GM12878 (cell line): ENCODE data around the gene CYBB. TPM values are rescaled to one million over a fixed set of nuclear protein-coding genes. Genes with fewer than 3 reads are reported as not detected.

Source experiments
- ATAC-seq: fragments of 200-7000 bp; cut with Tn5 transposase; 3 replicates; pipeline ENCODE4 v1.9.1; 2020; ENCODE audit warnings: mild to moderate bottlenecking, moderate library complexity
- BruUV-seq: library from RNA; stranded (reverse); fragments of 400-500 nt; replicated peaks from 2 replicates; lab custom pipeline; 2021; lab: Mats Ljungman, UMichigan
- CTCF ChIA-PET: fragments of 300-600 bp; sonication (Branson Sonifier 250); formaldehyde crosslinking; extraction: SDS; loops from one replicate; lab custom pipeline; 2021; ENCODE audit warnings: inconsistent platforms; lab: Yijun Ruan, JAX
- POLR2A ChIA-PET: fragments of 350-600 bp; formaldehyde crosslinking; extraction: SDS; loops from one replicate; lab custom pipeline; 2021; ENCODE audit warnings: inconsistent platforms; lab: Charles Lee
- RAD21 ChIA-PET: fragments of 300-600 bp; sonication (Branson Sonifier 250); formaldehyde crosslinking; loops from one replicate; lab custom pipeline; 2023; ENCODE audit warnings: antibody characterized with exemption; ENCODE audit not compliant: unreplicated experiment; lab: Charles Lee
- SMC1A ChIA-PET: fragments of 300-600 bp; sonication (Branson Sonifier 250); formaldehyde crosslinking; loops from one replicate; lab custom pipeline; 2023; ENCODE audit not compliant: unreplicated experiment, uncharacterized antibody; lab: Charles Lee
- DNase-seq: peaks from one replicate; pipeline ENCODE4 v3.0.0-alpha.2; 2011; ENCODE audit warnings: low read depth, low spot score
- FAIRE-seq: peaks from 3 replicates; lab custom pipeline; 2011; peaks lifted over from hg19 to GRCh38; lab: Jason Lieb, UNC
- H2AFZ ChIP-seq: 2 replicates; pipeline ENCODE4 v1.6.0; 2011; ENCODE audit warnings: low read depth, low read length, control low read depth; ENCODE audit not compliant: control insufficient read depth
- H3K27ac ChIP-seq: 2 replicates; pipeline ENCODE4 v1.5.1; 2011; ENCODE audit warnings: control low read depth; ENCODE audit not compliant: control insufficient read depth, insufficient read depth
- H3K27me3 ChIP-seq, 2 experiments: replicated peaks in 1 of 2; 2 replicates each; pipeline versions ENCODE4 v1.6.0 to v1.6.1; 2011; ENCODE audit warnings: low read length in 1 of 2; ENCODE audit not compliant: control insufficient read depth in 2 of 2, insufficient read depth in 2 of 2
- H3K36me3 ChIP-seq, 2 experiments: 2 replicates each; pipeline ENCODE4 v1.5.1; 2011; ENCODE audit warnings: low read length in 1 of 2; ENCODE audit not compliant: control insufficient read depth in 2 of 2, insufficient read depth in 2 of 2
- H3K4me1 ChIP-seq: 2 replicates; pipeline ENCODE4 v1.6.1; 2011; ENCODE audit warnings: mild to moderate bottlenecking, low read length, moderate library complexity, mixed read lengths; ENCODE audit not compliant: control insufficient read depth, insufficient read depth
- H3K4me2 ChIP-seq: 2 replicates; pipeline ENCODE4 v1.6.0; 2011; ENCODE audit warnings: control low read depth; ENCODE audit not compliant: control insufficient read depth, insufficient read depth
- H3K4me3 ChIP-seq: fragments of 200-600 bp; sonication (generic); 2 replicates; pipeline ENCODE4 v1.5.1; 2016
- H3K79me2 ChIP-seq: 2 replicates; pipeline ENCODE4 v1.6.0; 2011; ENCODE audit warnings: low read length; ENCODE audit not compliant: control insufficient read depth, insufficient read depth
- H3K9ac ChIP-seq: 2 replicates; pipeline ENCODE4 v1.8.0; 2011; ENCODE audit warnings: low read length, control low read depth, mixed read lengths; ENCODE audit not compliant: control insufficient read depth, insufficient read depth
- H3K9me3 ChIP-seq: replicated peaks from 3 replicates; pipeline ENCODE4 v1.5.1; 2011; ENCODE audit warnings: mild to moderate bottlenecking, low read length; ENCODE audit not compliant: control insufficient read depth, insufficient read depth
- H4K20me1 ChIP-seq: 2 replicates; pipeline ENCODE4 v1.6.0; 2011; ENCODE audit not compliant: control insufficient read depth, insufficient read depth
- CBFB ChIP-seq: IDR thresholded peaks from 2 replicates; pipeline ENCODE4 v1.6.1; 2016; ENCODE audit warnings: antibody characterized with exemption, low read depth
- DPF2 ChIP-seq: fragments of 450-650 bp; IDR thresholded peaks from 2 replicates; pipeline ENCODE4 v1.6.1; 2017; ENCODE audit warnings: mild to moderate bottlenecking
- HDGF ChIP-seq: fragments of 450-650 bp; IDR thresholded peaks from 2 replicates; pipeline ENCODE4 v1.6.1; 2016; ENCODE audit warnings: antibody characterized with exemption
- JUNB ChIP-seq: IDR thresholded peaks from 2 replicates; pipeline ENCODE4 v1.6.1; 2016; ENCODE audit warnings: antibody characterized with exemption, mild to moderate bottlenecking
- KAT2A ChIP-seq: conservative IDR thresholded peaks from 2 replicates; pipeline ENCODE4 v1.6.1; 2011; ENCODE audit warnings: low read depth, low read length; ENCODE audit not compliant: control insufficient read depth
- MTA2 ChIP-seq: fragments of 450-650 bp; IDR thresholded peaks from 2 replicates; pipeline ENCODE4 v1.6.1; 2016; ENCODE audit warnings: low read depth, mild to moderate bottlenecking, moderate library complexity
- MXI1 ChIP-seq: fragments of 150-350 bp; IDR thresholded peaks from 2 replicates; pipeline ENCODE4 v1.6.1; 2011; ENCODE audit warnings: low read depth, mild to moderate bottlenecking, inconsistent platforms, low read length, improper control_type of control experiment
- NFIC ChIP-seq: IDR thresholded peaks from 2 replicates; pipeline ENCODE4 v1.6.1; 2012; ENCODE audit warnings: low read depth, mild to moderate bottlenecking, inconsistent platforms, low read length, moderate library complexity
- RAD51 ChIP-seq: fragments of 450-650 bp; IDR thresholded peaks from 2 replicates; pipeline ENCODE4 v1.6.1; 2016; ENCODE audit warnings: moderate library complexity, mild to moderate bottlenecking, inconsistent platforms
- RELA ChIP-seq: fragments of 450-650 bp; IDR thresholded peaks from 2 replicates; pipeline ENCODE4 v1.8.0; 2014; ENCODE audit warnings: borderline replicate concordance; ENCODE audit not compliant: partially characterized antibody
- RFX5 ChIP-seq: IDR thresholded peaks from 2 replicates; pipeline ENCODE4 v1.6.1; 2011; ENCODE audit warnings: low read depth, low read length, improper control_type of control experiment
- TBL1XR1 ChIP-seq: IDR thresholded peaks from 2 replicates; pipeline ENCODE4 v1.6.1; 2012; ENCODE audit warnings: low read depth, low read length, improper control_type of control experiment
- ZZZ3 ChIP-seq: IDR thresholded peaks from 2 replicates; pipeline ENCODE4 v1.6.1; 2011; ENCODE audit warnings: low read depth; ENCODE audit not compliant: control insufficient read depth, insufficient read length
- WGBS: methylation state at CpG from one replicate; pipeline ENCODE4 v1.1.6; 2016; ENCODE audit warnings: low lambda C conversion rate; ENCODE audit not compliant: insufficient replicate concordance, insufficient coverage; ENCODE audit errors: missing lambda C conversion rate; 5-methylcytosine and 5-hydroxymethylcytosine counted together
- in situ Hi-C: fragments of 300-500 bp; cut with MboI; formaldehyde crosslinking; loops from 9 replicates; pipeline ENCODE4 v1.14.3; 2018; ENCODE audit warnings: mixed read lengths
- intact Hi-C: fragments of 100-400 bp; cut with micrococcal nuclease; formaldehyde crosslinking; loops from one replicate; pipeline ENCODE4 v1.14.2; 2022; ENCODE audit not compliant: unreplicated experiment
- polyA plus RNA-seq, 11 experiments: library from polyadenylated mRNA; depleted of rRNA in 4 of 11; unstranded in 6 of 11; stranded (reverse) in 5 of 11; fragments of >200 nt; fragmentation: Nextera tagmentation in 4 of 11; fragmentation: Illumina TruSeq in 1 of 11; extraction: Ambion mirVana in 4 of 11; extraction: Trizol in 1 of 11; gene quantifications; 1 replicate in 1 of 11; 2 replicates in 10 of 11; pipeline versions ENCODE4 v1.2.1 to v1.2.3, GENCODE V29; 2011 to 2016; ENCODE audit warnings: inconsistent platforms in 2 of 11, missing spikeins in 2 of 11, low read depth in 1 of 11
- total RNA-seq, 4 experiments: library from RNA; depleted of rRNA in 3 of 4; stranded (reverse); fragments of >200 nt in 3 of 4; fragmentation: Illumina TruSeq in 1 of 4; extraction: Trizol in 1 of 4; gene quantifications; 2 replicates each; pipeline versions ENCODE4 v1.2.1 to v1.2.3, GENCODE V29; 2013 to 2021

The CYBB gene
- total and polyA plus RNA-seq, 10 of the 15 experiments (the other 5 are each of a cell fraction or from before 2014, with no cell fraction given): 6.2 to 73.9 (median 24.8) TPM

- TF ChIP-seq NFIC: no peak
Measured at GRCh38 chrX:37745354-37745753, 34.5 kb upstream of the CYBB start (continued).

GRCh38 chrX:37745835-37746217 lies 34.0 kb upstream of the CYBB start:
- Histone ChIP-seq H3K9me3 (no peaks in the 10 kb centered on the region), H3K9ac (no peak overlapping the region), H3K4me2 (peak overlapping the region; percentile 28), H3K27me3 (no peaks in the 10 kb centered on the region; a peak in 1 of 4 replicates), H3K4me1 (peaks cover 15% of the 10 kb centered on the region), H3K4me3 (no peak overlapping the region), H3K27ac (peak overlapping the region; percentile 69), H3K79me2 (no peaks in the 10 kb centered on the region), H2AFZ (peak overlapping the region; percentile 13), H4K20me1 (no peaks in the 10 kb centered on the region), H3K36me3 (no peaks in the 10 kb centered on the region)
- RAD21 ChIA-PET: interaction anchor here (0.7 to 6.4 kb wide), 23 partner anchors 10 to 1163 kb away, joined by 3 to 186 read pairs (median 4); partner anchors contain the start of genes CYBB and RPGR
- FAIRE-seq (no peak), DNase-seq (no peak), ATAC-seq (peak; percentile 66)
- in situ Hi-C loops: loop anchor here (10.0 kb wide), 1 partner anchor 429 kb away; no protein-coding TSS in a partner anchor
- WGBS: 0% methylated on average over 1 of the region's 1 CpG
- SMC1A ChIA-PET: interaction anchor here (0.6 to 7.1 kb wide), 22 partner anchors 9 to 530 kb away, joined by 3 to 264 read pairs (median 4); partner anchors contain the start of gene CYBB
- intact Hi-C loops: loop anchor here (1.0 to 2.0 kb wide), 4 partner anchors 31 to 429 kb away; no protein-coding TSS in a partner anchor
- CTCF ChIA-PET: interaction anchor here (0.5 to 8.6 kb wide), 23 partner anchors 10 to 429 kb away, joined by 3 to 376 read pairs (median 10); partner anchors contain the start of gene CYBB
- POLR2A ChIA-PET: interaction anchor here (1.2 to 3.7 kb wide), 8 partner anchors 16 to 79 kb away, joined by 3 to 19 read pairs (median 8); partner anchors contain the start of gene CYBB
- BruUV-seq: no TSS peak
- no peak for TF ChIP-seq MXI1
- TF ChIP-seq CBFB: no peak
- TF ChIP-seq RELA: no peak
- TF ChIP-seq KAT2A: no peak
- TF ChIP-seq RAD51: no peak
- TF ChIP-seq RFX5: no peak
- TF ChIP-seq JUNB: no peak
- no peak; the same call in 1 of the 2 replicates for TF ChIP-seq TBL1XR1
- TF ChIP-seq ZZZ3: no peak
- no peak for TF ChIP-seq HDGF
- no peak for TF ChIP-seq DPF2
- no peak for TF ChIP-seq MTA2
- TF ChIP-seq, all 136 proteins: peak for 0
